CD1c-positive myeloid dendritic cell (primary cell): ENCODE results near the gene PAM16.

ENCODE experiments used
- DNase-seq: peaks from one replicate; pipeline ENCODE4 v3.0.0-alpha.2; 2016; ENCODE audit errors: extremely low spot score

Gene PAM16

DNA sequence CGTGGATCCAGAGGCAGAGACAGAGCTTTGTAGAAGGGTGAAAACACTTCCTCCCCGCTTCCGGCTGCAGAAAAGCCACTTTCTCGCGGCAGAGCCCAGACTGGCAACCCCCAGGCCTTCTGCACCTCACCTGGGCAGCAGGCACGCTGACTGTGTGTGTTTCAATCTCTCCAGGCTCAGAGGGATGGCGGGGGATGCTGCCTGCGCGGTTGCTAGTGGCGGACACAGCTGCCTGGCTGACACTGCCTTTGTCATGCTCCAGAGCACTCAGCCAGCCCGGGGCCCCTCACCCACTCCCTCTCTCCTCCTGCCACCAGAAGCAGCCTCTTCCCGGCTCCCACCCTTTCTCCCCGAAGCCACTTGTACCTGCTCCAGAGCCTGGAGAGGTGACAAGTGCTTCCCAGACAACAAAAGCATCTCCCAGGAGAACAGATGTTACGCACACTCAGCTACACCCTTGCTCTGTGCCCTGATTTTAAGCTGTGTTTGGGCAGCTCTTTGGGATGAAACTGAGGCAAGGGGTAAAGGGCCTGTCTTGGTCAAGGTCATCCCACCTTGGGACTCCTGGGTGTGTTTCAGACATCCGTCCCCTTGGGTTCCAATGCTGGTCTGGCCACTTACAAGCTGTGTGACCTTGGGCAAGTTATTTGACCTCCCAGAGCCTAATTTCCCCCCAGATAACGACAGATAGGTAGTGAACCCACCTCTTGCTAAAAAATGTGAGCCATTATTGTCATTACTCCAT, 44.5 kb downstream of the PAM16 start:
- no peak for DNase-seq

DNA sequence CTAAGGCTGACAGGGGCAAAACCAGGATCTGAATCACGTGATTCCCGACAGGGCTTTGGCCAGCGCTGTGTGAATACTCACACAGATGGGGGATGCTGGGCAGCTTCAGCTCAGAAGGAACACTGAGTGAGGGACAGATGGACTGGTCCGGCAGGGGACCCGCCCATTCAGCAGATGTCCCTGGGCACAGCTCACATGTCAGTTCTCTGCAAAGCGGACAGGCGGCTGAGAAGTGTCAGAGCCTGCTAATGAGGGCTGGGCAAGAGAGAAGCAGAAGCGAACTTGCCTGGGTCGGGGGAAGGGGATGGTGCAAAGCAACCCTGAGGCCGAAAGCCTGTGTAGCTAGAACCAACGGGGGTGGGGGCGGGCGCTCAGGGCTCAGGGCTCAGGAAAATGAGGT, 47.1 kb downstream of the PAM16 start:
- DNase-seq: no peak

DNA sequence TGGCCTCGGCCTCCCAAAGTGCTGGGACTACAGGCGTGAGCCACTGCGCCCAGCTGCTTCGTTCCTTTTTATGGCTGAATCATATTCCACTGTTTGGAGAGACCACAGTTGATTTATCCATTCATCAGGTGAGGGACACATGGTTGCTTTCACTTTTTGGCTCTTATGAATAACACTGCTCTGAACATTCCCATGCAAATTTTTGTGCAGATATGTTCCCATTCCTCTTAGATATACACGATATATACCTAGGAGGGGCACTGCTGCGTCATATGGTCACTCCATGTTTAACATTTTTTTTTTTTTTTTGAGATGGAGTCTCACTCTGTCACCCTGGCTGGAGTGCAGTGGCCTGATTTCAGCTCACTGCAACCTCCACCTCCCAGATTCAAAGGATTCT, 49.2 kb downstream of the PAM16 start:
- DNase-seq: no peak

DNA sequence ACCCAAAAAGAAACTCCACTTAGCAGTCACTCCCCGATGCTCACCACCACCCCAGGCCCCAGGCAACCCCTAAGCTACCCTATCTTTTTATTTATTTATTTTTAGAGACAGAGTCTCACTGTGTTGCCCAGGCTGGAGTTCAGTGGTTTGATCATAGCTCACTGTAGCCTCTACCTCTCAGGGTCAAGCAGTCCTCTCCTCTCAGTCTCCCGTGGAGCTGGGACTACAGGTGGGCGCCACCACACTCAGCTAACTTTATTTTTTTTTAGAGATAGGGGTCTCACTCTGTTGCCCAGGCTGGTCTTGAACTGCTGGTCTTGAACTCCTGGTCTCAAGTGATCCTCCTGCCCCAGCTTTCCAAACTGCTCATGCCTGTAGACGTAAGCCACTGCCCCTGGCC, 49.9 kb downstream of the PAM16 start:
- no peak for DNase-seq

DNA sequence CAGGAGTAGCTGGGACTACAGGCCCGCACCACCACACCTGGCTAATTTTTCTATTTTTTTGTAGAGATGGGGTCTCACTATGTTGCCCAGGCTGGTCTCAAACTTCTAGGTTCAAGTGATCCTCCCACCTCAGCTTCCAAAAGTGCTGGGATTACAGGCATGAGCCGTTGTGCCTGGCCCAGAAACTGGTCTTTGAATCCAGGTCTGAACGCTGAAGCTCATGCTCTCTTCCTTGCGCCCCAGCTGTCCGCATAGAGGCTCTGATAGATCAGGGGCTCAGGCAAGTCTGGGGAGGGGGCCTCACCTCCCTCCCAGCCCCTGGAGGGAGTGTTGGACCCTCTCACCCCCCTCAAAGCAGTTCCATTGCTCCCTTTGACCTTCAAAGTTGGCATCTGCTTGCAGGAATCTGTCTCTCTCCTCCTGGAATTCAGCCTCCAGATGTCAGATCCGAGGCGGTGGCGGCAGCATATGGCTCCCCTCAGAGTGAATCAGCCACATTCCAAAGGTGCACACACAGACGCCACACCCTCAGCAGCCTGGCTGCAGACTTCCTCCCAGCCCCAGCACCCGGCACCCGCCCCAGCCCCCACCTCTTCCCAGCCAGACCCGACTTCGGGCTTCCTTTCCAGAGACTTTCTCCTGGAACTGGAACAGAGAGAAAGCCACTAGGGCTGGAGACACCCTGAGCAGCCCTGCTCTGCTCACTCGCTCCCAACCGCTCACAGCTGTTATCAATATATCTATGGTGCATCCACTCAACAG, 52.2 kb downstream of the PAM16 start:
- DNase-seq: no peak

DNA sequence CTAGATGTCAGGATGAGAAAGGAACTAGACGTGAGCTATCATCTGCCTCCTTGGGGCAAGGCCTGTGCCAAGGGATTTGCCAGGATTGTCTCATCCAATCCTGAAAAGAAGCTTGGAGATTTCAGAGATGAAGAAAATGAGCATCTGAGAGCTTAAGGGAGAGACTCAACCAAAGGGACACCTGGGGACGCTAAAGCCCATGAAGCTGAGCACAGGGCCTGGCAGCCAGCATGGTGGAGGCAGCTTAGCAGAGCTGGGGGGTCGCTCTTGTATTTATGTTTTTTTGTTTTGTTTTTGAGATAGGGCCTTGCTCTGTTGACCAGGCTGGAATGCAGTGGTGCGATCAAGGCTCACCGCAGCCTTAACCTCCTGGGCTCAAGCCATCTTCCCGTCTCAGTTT, 53.6 kb downstream of the PAM16 start:
- DNase-seq: no peak

DNA sequence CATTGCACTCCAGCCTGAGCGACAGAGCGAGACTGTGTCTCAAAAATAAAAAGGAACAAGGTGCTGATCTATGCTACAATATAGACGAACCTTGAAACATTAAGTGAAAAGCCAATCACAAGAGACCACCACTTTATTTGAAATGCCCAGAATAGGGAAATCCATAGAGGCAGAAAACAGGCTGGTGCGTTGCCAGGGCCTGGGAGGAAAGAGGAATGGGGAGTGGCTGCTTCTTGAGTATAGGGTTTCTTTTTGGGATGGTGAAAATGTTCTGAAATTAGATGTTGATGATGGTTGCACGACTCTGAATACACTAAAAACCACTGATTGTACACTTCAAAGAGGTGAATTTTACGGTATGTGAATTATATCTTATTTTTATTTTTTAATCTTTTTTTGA, 55.5 kb downstream of the PAM16 start:
- DNase-seq: no peak

DNA sequence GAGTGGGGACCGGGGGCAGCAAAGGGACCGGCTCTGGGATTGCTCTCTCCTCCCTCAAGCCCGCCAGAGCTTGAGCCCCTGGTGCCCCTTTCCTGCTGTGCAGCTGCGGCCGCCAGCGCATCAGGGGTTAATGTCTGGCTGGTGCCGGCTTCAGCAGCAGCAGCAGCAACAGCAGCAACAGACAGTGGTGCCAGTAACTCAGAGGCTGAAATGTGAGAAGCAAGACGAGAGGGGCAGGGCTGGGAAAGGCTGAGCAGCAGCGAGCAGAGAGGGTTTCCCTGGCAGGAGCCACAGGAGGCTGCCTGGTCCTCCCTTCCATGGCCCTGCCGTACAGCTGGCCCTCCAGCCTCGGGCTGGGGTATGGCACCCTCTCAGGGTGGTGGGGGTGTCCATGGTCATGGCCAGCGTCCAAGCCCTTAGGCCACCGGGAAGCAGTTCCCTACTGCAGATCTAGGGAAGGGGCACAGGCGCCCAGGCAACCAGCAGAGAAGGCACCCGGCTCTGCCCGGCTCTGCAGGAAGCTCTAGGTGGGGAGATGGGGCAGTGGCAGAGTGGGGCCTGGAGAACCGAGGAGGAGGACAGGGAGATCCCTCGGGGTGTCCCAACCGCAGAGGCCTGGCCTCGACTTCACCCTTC, 57.2 kb downstream of the PAM16 start:
- no peak for DNase-seq

DNA sequence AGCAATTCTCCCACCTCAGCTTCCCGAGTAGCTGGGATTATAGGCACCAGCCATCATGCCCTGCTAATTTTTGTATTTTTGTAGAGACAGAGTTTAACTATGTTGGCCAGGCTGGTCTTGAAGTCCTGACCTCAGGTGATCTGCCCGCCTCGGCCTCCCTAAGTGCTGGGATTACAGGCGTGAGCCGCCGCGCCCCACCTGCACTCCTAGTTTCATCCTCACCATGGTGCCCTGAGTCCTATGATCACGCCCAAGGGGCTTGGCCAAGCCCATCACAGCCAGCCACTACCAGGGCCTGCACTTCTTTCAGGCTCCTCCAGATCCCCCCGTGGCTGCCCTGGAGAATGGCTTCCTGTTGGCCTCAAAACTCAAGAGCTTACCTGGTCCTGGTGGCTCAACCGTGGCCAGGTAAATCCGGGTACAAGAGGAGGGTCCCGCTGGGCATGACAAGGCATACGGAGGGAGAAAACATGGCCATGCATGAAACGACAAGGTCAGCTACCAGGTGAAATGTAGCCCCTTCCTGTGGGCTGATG, 57.9 kb downstream of the PAM16 start:
- DNase-seq: no peak

DNA sequence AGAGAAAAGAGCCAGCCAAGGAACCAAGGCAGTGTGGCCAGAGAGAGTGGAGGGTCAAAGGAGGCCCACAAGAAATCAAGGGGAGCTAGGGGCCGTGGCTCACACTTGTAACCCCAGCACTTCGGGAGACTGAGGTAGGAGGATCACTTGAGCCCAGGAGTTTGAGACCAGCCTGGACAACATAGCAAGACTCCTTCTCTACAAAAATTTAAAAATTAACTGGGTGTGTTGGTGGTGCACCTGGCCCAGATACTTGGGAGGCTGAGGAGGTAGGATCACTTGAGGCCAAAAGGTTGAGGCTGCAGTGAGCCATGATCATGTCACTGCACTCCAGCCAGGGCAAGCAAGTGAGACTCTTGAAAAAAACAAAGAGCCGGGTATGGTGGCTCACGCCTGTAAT, 59.4 kb downstream of the PAM16 start:
- no peak for DNase-seq
